PC-3 (cell line): ENCODE results near the gene PLCL2. TPM values are rescaled to one million over a fixed set of nuclear protein-coding genes. Genes with fewer than 3 reads are reported as not detected.

ENCODE experiments used
- ATAC-seq: fragments of 200-7000 bp; cut with Tn5 transposase; 2 replicates; pipeline ENCODE4 v1.9.1; 2020; ENCODE audit warnings: mild to moderate bottlenecking, moderate library complexity
- BruUV-seq: library from RNA; stranded (reverse); fragments of 400-500 nt; replicated peaks from 2 replicates; lab custom pipeline; 2021; lab: Mats Ljungman, UMichigan
- CTCF ChIA-PET: fragments of 300-600 bp; sonication (Branson Sonifier 250); formaldehyde crosslinking; loops from one replicate; lab custom pipeline; 2022; ENCODE audit warnings: antibody characterized with exemption; lab: Charles Lee
- POLR2A ChIA-PET: fragments of 300-600 bp; sonication (Branson Sonifier 250); formaldehyde crosslinking; loops from one replicate; lab custom pipeline; 2022; ENCODE audit warnings: antibody characterized with exemption; ENCODE audit not compliant: unreplicated experiment; lab: Charles Lee
- DNase-seq: peaks from one replicate; pipeline ENCODE4 v3.0.0-alpha.2; 2015
- H2AFZ ChIP-seq: fragments of 300-600 bp; sonication (generic); 2 replicates; pipeline ENCODE4 v1.6.0; 2016; ENCODE audit warnings: antibody characterized with exemption, low read length
- H3F3A ChIP-seq: fragments of 300-600 bp; sonication (generic); one replicate; pipeline ENCODE4 v1.6.0; 2017; ENCODE audit warnings: antibody characterized with exemption, low read length, control low read depth, mild to moderate bottlenecking; ENCODE audit not compliant: unreplicated experiment
- H3K27ac ChIP-seq: fragments of 300-600 bp; sonication (generic); 2 replicates; pipeline ENCODE4 v1.5.1; 2016; ENCODE audit warnings: mild to moderate bottlenecking, low read length
- H3K27me3 ChIP-seq: fragments of 300-600 bp; sonication (generic); 2 replicates; pipeline ENCODE4 v1.6.1; 2016; ENCODE audit warnings: low read length, mixed read lengths
- H3K36me3 ChIP-seq: fragments of 300-600 bp; sonication (generic); 2 replicates; pipeline ENCODE4 v1.6.1; 2016; ENCODE audit warnings: low read depth, mixed run types, low read length, mixed read lengths
- H3K4me1 ChIP-seq: fragments of 300-600 bp; sonication (generic); 2 replicates; pipeline ENCODE4 v1.5.1; 2016; ENCODE audit warnings: low read length; ENCODE audit not compliant: insufficient read depth
- H3K4me2 ChIP-seq: fragments of 300-600 bp; sonication (generic); 2 replicates; pipeline ENCODE4 v1.6.0; 2016; ENCODE audit warnings: low read length
- H3K4me3 ChIP-seq: fragments of 300-600 bp; sonication (generic); 2 replicates; pipeline ENCODE4 v1.5.1; 2016; ENCODE audit warnings: mild to moderate bottlenecking, low read length, mixed read lengths
- H3K79me2 ChIP-seq: fragments of 300-600 bp; sonication (generic); 2 replicates; pipeline ENCODE4 v1.6.1; 2017; ENCODE audit warnings: low read length, mixed read lengths
- H3K9ac ChIP-seq: fragments of 300-600 bp; sonication (generic); 2 replicates; pipeline ENCODE4 v1.6.0; 2016; ENCODE audit warnings: mild to moderate bottlenecking, low read length
- H3K9me2 ChIP-seq: fragments of 300-600 bp; sonication (generic); replicated peaks from 2 replicates; pipeline ENCODE4 v1.6.1; 2016; ENCODE audit warnings: mixed run types, low read length, mixed read lengths
- H3K9me3 ChIP-seq: fragments of 300-600 bp; sonication (generic); 2 replicates; pipeline ENCODE4 v1.6.1; 2016; ENCODE audit warnings: low read length, mixed read lengths
- H4K20me1 ChIP-seq: fragments of 300-600 bp; sonication (generic); 2 replicates; pipeline ENCODE4 v1.6.1; 2016; ENCODE audit warnings: low read length, mixed read lengths
- CTCF ChIP-seq: fragments of 300-600 bp; sonication (generic); conservative IDR thresholded peaks from 2 replicates; pipeline ENCODE4 v1.5.1; 2017; ENCODE audit warnings: antibody characterized with exemption, low read depth, mild to moderate bottlenecking, low read length
- EZH2 ChIP-seq: fragments of 300-600 bp; sonication (generic); IDR thresholded peaks from one replicate; pipeline ENCODE4 v1.6.1; 2017; ENCODE audit warnings: antibody characterized with exemption, mild to moderate bottlenecking, low read length; ENCODE audit not compliant: unreplicated experiment
- EZH2phosphoT487 ChIP-seq: fragments of 300-600 bp; sonication (generic); IDR thresholded peaks from 2 replicates; pipeline ENCODE4 v1.6.1; 2018; ENCODE audit warnings: mild to moderate bottlenecking, antibody characterized with exemption, low read length, borderline replicate concordance
- intact Hi-C: fragments of 100-400 bp; cut with micrococcal nuclease; formaldehyde crosslinking; loops from 2 replicates; pipeline ENCODE4 v1.9.0; 2023
- total RNA-seq: library from RNA; depleted of rRNA; stranded (reverse); fragments of >200 nt; gene quantifications from 2 replicates; pipeline ENCODE4 v1.2.3, GENCODE V29; 2014

Gene PLCL2
- total RNA-seq, 1 experiment from 2014 or later: 9.8 TPM

DNA sequence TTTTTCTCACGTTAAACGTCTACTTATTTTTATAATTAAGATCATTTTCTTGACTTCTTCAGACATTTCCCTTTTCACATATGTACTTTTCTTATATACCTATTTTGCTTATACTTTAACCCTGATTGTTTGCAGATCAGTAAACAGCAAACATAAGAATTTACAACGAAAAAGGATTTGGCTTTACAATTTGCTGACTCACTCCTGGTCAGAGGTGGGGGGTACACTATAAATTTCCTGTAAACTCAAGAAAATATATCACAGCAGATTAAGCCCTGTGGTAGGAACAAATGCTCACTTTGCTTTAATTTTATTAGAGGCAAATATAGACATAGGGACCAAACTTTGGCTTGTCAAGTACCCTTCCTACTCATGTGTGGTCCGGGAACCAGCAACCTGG, 185.0 kb downstream of the PLCL2 start:
- POLR2A ChIA-PET: no interaction called here
- Histone ChIP-seq H3K36me3 (no peaks in the 10 kb centered on the region), H2AFZ (peak overlapping the region; percentile 59), H3K9ac (peak overlapping the region; percentile 65), H4K20me1 (no peaks in the 10 kb centered on the region), H3K4me3 (peak overlapping the region; percentile 17; the same call in 1 of the 2 replicates), H3K79me2 (no peaks in the 10 kb centered on the region), H3K27me3 (no peaks in the 10 kb centered on the region), H3K9me2 (no peaks in the 10 kb centered on the region), H3K9me3 (no peaks in the 10 kb centered on the region), H3K27ac (peak overlapping the region; percentile 88), H3K4me1 (peaks cover 35% of the 10 kb centered on the region), H3K4me2 (peak overlapping the region; percentile 68), H3F3A (no peaks in the 10 kb centered on the region)
- TF ChIP-seq CTCF (no peak), EZH2phosphoT487 (no peak), EZH2 (no peak)
- DNase-seq: peak; percentile 43
- intact Hi-C loops: loop anchor here (2.0 kb wide), 1 partner anchor 31 kb away; no protein-coding TSS in a partner anchor
- no TSS peak for BruUV-seq
- ATAC-seq: peak; percentile 52
- CTCF ChIA-PET: no interaction called here

DNA sequence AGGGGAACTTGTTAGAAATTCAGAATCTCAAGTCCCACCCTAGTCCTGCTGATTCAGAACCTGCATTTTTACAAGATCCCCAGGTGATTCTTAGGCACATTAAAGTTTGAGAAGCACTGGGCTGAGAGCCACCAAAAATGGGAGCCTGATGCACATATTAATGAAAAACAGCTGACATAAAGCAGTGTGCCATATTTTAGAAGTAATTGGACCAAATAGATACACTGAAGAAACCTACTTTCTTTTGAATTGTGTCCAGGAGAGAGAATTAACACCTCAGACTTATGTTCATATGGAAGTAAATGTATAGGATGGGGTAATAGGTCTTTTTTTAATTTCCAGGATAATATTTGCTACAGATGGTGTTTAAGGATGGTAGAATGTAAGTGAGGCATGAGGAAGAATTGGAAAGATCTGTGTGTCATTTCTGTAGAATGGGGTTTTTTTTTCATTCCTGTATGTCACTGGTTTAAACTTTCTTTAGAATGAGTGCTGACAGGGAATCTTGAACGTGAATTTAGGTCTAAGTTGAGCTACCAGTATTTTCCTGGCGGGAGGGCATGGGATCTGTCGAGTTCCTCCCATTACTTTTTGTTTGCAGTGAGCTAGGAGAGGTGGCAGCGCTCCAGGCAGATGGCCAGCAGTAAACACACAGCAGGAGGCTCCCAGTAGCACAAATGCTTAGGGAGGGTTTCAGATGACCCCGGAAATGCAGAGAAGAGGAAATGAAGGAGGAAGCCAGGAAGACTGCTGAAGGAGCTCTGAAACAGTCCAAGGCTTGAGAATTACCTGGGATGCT, 185.6 kb downstream of the PLCL2 start:
- H3K27ac ChIP-seq: peak overlapping the region; percentile 88
- H3K4me1 ChIP-seq: peaks cover 30% of the 10 kb centered on the region
- ChIA-PET POLR2A (interaction anchor here (0.6 to 0.7 kb wide), 2 partner anchors 22 to 1663 kb away, joined by 4 read pairs; no protein-coding TSS in a partner anchor), CTCF (interaction anchor here (0.6 kb wide), 1 partner anchor 447 kb away, joined by 8 read pairs; no protein-coding TSS in a partner anchor)
- intact Hi-C loops: loop anchor here (2.0 kb wide), 1 partner anchor 32 kb away; no protein-coding TSS in a partner anchor
- H3K9ac ChIP-seq: peak overlapping the region; percentile 65
- DNase-seq (peak; percentile 87), ATAC-seq (peak; percentile 92)
- no peaks in the 10 kb centered on the region for H3K27me3 ChIP-seq
- no peak for TF ChIP-seq EZH2phosphoT487
- no peak for TF ChIP-seq CTCF
- TF ChIP-seq EZH2: no peak
- no peaks in the 10 kb centered on the region for H4K20me1 ChIP-seq
- no peaks in the 10 kb centered on the region for H3F3A ChIP-seq
- H3K4me3 ChIP-seq: peak overlapping the region; percentile 17; the same call in 1 of the 2 replicates
- TSS peak; percentile 71 for BruUV-seq
- H2AFZ ChIP-seq: peak overlapping the region; percentile 59
- H3K9me2 ChIP-seq: no peaks in the 10 kb centered on the region
- no peaks in the 10 kb centered on the region for H3K9me3 ChIP-seq
- H3K4me2 ChIP-seq: peak overlapping the region; percentile 68
- no peaks in the 10 kb centered on the region for H3K79me2 ChIP-seq
- no peaks in the 10 kb centered on the region for H3K36me3 ChIP-seq

- Histone ChIP-seq H3K9ac (no peak overlapping the region), H3K79me2 (no peaks in the 10 kb centered on the region), H3K27me3 (no peaks in the 10 kb centered on the region), H2AFZ (no peak overlapping the region), H3K27ac (no peak overlapping the region), H3K9me3 (no peaks in the 10 kb centered on the region), H3K4me3 (no peak overlapping the region), H3K4me1 (peaks cover 18% of the 10 kb centered on the region), H3K9me2 (no peaks in the 10 kb centered on the region), H3F3A (no peaks in the 10 kb centered on the region), H3K4me2 (no peak overlapping the region), H4K20me1 (no peaks in the 10 kb centered on the region), H3K36me3 (no peaks in the 10 kb centered on the region)
- POLR2A ChIA-PET: no interaction called here
- no TSS peak for BruUV-seq
- ATAC-seq (no peak), DNase-seq (no peak)
- CTCF ChIA-PET: no interaction called here
- intact Hi-C loops: no loop called here
- no peak for TF ChIP-seq CTCF
- no peak for TF ChIP-seq EZH2phosphoT487
- no peak for TF ChIP-seq EZH2
These were observed 189.8 kb downstream of the PLCL2 start for GRCh38 chr3:17074559-17074958.
